Esophagus muscularis mucosa (tissue), 4 donors: Measurements from ENCODE around the gene BAG3.

ENCODE experiments used
- CTCF ChIP-seq, 3 experiments: fragments of 200-600 bp in 2 of 3; fragments of 450-650 bp in 1 of 3; sonication (generic) in 2 of 3; IDR thresholded peaks; one replicate each; pipeline ENCODE4 v1.5.1; 2017 to 2019; ENCODE audit warnings: antibody characterized with exemption in 3 of 3, mild to moderate bottlenecking in 2 of 3, moderate library complexity in 1 of 3
- EP300 ChIP-seq: sonication (generic); formaldehyde crosslinking; IDR thresholded peaks from one replicate; pipeline ENCODE4 v1.6.1; 2017; ENCODE audit warnings: antibody characterized with exemption
- POLR2A ChIP-seq: fragments of 450-650 bp; IDR thresholded peaks from one replicate; pipeline ENCODE4 v1.6.1; 2017; ENCODE audit warnings: antibody characterized with exemption, moderate library complexity, mild to moderate bottlenecking, low read depth
- POLR2AphosphoS5 ChIP-seq, 2 donors: sonication (generic); formaldehyde crosslinking; IDR thresholded peaks; one replicate each; pipeline ENCODE4 v1.6.1; 2017; ENCODE audit warnings: antibody characterized with exemption in 2 of 2

- TF ChIP-seq POLR2A = no peak
- no peak for TF ChIP-seq CTCF (IDR thresholded peaks at IDR 0.05)
- TF ChIP-seq POLR2AphosphoS5 (IDR thresholded peaks at IDR 0.05) = no peak
- no peak for TF ChIP-seq EP300
Observed at GRCh38 chr10:119693262-119693957, 42.2 kb downstream of the BAG3 start.
